DND-41 (cell line): ENCODE measurements around the gene CHST10.

Experiments
- CTCF ChIP-seq: IDR thresholded peaks from 2 replicates; pipeline ENCODE4 v1.5.1; 2012; ENCODE audit warnings: borderline replicate concordance, low read length, moderate library complexity, mild to moderate bottlenecking; ENCODE audit not compliant: poor library complexity, severe bottlenecking; ENCODE audit errors: extremely low read depth
- EZH2 ChIP-seq: IDR thresholded peaks from 3 replicates; pipeline ENCODE4 v1.6.1; 2012; ENCODE audit warnings: borderline replicate concordance, low read depth, mild to moderate bottlenecking, moderate library complexity, low read length, inconsistent platforms; ENCODE audit not compliant: severe bottlenecking

- TF ChIP-seq CTCF = no peak
- no peak for TF ChIP-seq EZH2
Measured at GRCh38 chr2:100401268-100401667, 16.2 kb downstream of the CHST10 start.
